Rectal smooth muscle tissue (tissue), 1 donor: Measurements from ENCODE around the gene LPP.

Source experiments
- H3K27ac ChIP-seq: one replicate; pipeline ENCODE4 v1.7.0; 2013; ENCODE audit warnings: low read depth, low read length, inconsistent platforms
- H3K27me3 ChIP-seq: one replicate; pipeline ENCODE4 v1.7.0; 2013; ENCODE audit warnings: low read length; ENCODE audit not compliant: control insufficient read depth, insufficient read depth
- H3K36me3 ChIP-seq: one replicate; pipeline ENCODE4 v1.7.0; 2013; ENCODE audit warnings: low read length; ENCODE audit not compliant: control insufficient read depth, insufficient read depth
- H3K4me1 ChIP-seq: one replicate; pipeline ENCODE4 v1.7.0; 2013; ENCODE audit warnings: low read length; ENCODE audit not compliant: control insufficient read depth, insufficient read depth
- H3K4me3 ChIP-seq: one replicate; pipeline ENCODE4 v1.7.0; 2013; ENCODE audit warnings: low read length
- H3K9ac ChIP-seq: one replicate; pipeline ENCODE4 v1.7.0; 2013; ENCODE audit warnings: low read length

The LPP gene

GRCh38 chr3:188154014-188154808 is at the start of gene LPP:
Gene LPP (plus strand): TSS chr3:188154157. CDS start chr3:188406121, 251,964 bp downstream.
- Histone ChIP-seq H3K27me3 (no peaks in the 10 kb centered on the region), H3K27ac (peak within 1 kb of the TSS; percentile 98), H3K36me3 (no peaks in the 10 kb centered on the region), H3K4me1 (peaks cover 46% of the 10 kb centered on the region), H3K4me3 (peak within 1 kb of the TSS; percentile 98), H3K9ac (peak within 1 kb of the TSS; percentile 95)

GRCh38 chr3:188106006-188106405 is 48.0 kb upstream of the LPP start:
- no peak overlapping the region for H3K27ac ChIP-seq
- no peaks in the 10 kb centered on the region for H3K4me1 ChIP-seq

GRCh38 chr3:188106454-188106853 is 47.5 kb upstream of the LPP start:
- Histone ChIP-seq H3K27me3 (no peaks in the 10 kb centered on the region), H3K27ac (no peak overlapping the region), H3K4me1 (no peaks in the 10 kb centered on the region), H3K36me3 (no peaks in the 10 kb centered on the region), H3K9ac (no peak overlapping the region), H3K4me3 (no peak overlapping the region)

More at GRCh38 chr3:188106006-188106405, 48.0 kb upstream of the LPP start:
- Histone ChIP-seq H3K4me3 (no peak overlapping the region), H3K9ac (no peak overlapping the region), H3K27me3 (no peaks in the 10 kb centered on the region), H3K36me3 (no peaks in the 10 kb centered on the region)

- no peaks in the 10 kb centered on the region for H3K27me3 ChIP-seq
- H3K27ac ChIP-seq: no peak overlapping the region
- H3K9ac ChIP-seq: no peak overlapping the region
- no peak overlapping the region for H3K4me3 ChIP-seq
- H3K36me3 ChIP-seq: no peaks in the 10 kb centered on the region
- H3K4me1 ChIP-seq: no peaks in the 10 kb centered on the region
Measured at GRCh38 chr3:188106887-188107830, 46.8 kb upstream of the LPP start.

- Histone ChIP-seq H3K36me3 (no peaks in the 10 kb centered on the region), H3K27ac (no peak overlapping the region), H3K4me3 (no peak overlapping the region), H3K27me3 (no peaks in the 10 kb centered on the region), H3K4me1 (no peaks in the 10 kb centered on the region), H3K9ac (no peak overlapping the region)
Measured at GRCh38 chr3:188108703-188109412, 45.1 kb upstream of the LPP start.

- Histone ChIP-seq H3K9ac (no peak overlapping the region), H3K4me1 (no peaks in the 10 kb centered on the region), H3K27me3 (no peaks in the 10 kb centered on the region), H3K27ac (no peak overlapping the region), H3K4me3 (no peak overlapping the region), H3K36me3 (no peaks in the 10 kb centered on the region)
Measured at GRCh38 chr3:188111002-188111584, 42.9 kb upstream of the LPP start.

GRCh38 chr3:188113756-188114155 is 40.2 kb upstream of the LPP start:
- Histone ChIP-seq H3K4me1 (no peaks in the 10 kb centered on the region), H3K27me3 (no peaks in the 10 kb centered on the region), H3K36me3 (no peaks in the 10 kb centered on the region), H3K27ac (no peak overlapping the region), H3K4me3 (no peak overlapping the region), H3K9ac (no peak overlapping the region)

GRCh38 chr3:188119846-188120245 is 34.1 kb upstream of the LPP start:
- H3K36me3 ChIP-seq: no peaks in the 10 kb centered on the region
- H3K27me3 ChIP-seq: no peaks in the 10 kb centered on the region
- peaks cover 5% of the 10 kb centered on the region for H3K4me1 ChIP-seq
- no peak overlapping the region for H3K27ac ChIP-seq
- H3K9ac ChIP-seq: peak overlapping the region; percentile 19
- H3K4me3 ChIP-seq: no peak overlapping the region

GRCh38 chr3:188122571-188123169 is 31.3 kb upstream of the LPP start:
- peaks cover 16% of the 10 kb centered on the region for H3K4me1 ChIP-seq
- no peak overlapping the region for H3K27ac ChIP-seq
- H3K4me3 ChIP-seq: no peak overlapping the region
- no peaks in the 10 kb centered on the region for H3K36me3 ChIP-seq
- no peak overlapping the region for H3K9ac ChIP-seq
- H3K27me3 ChIP-seq: no peaks in the 10 kb centered on the region

- Histone ChIP-seq H3K27me3 (no peaks in the 10 kb centered on the region), H3K4me3 (no peak overlapping the region), H3K9ac (no peak overlapping the region), H3K4me1 (peaks cover 16% of the 10 kb centered on the region), H3K36me3 (no peaks in the 10 kb centered on the region), H3K27ac (no peak overlapping the region)
Measured at GRCh38 chr3:188123170-188123905, 30.6 kb upstream of the LPP start.

- Histone ChIP-seq H3K27me3 (no peaks in the 10 kb centered on the region), H3K36me3 (no peaks in the 10 kb centered on the region), H3K9ac (no peak overlapping the region), H3K4me3 (no peak overlapping the region), H3K4me1 (peaks cover 16% of the 10 kb centered on the region), H3K27ac (no peak overlapping the region)
Measured at GRCh38 chr3:188124184-188124583, 29.8 kb upstream of the LPP start.
